Ascending aorta (tissue), 2 donors: ENCODE data around the gene TRRAP. TPM values are rescaled to one million over a fixed set of nuclear protein-coding genes. Genes with fewer than 3 reads are reported as not detected.

Experiments
- DNase-seq, 2 donors: peaks; one replicate each; pipeline ENCODE4 v3.0.0-alpha.2; 2019; ENCODE audit warnings: low spot score in 2 of 2
- H3K27ac ChIP-seq, 2 donors: fragments of 200-600 bp; sonication (generic); one replicate each; pipeline ENCODE4 v1.5.1; 2016 to 2017; ENCODE audit warnings: mild to moderate bottlenecking in 1 of 2
- H3K27me3 ChIP-seq: fragments of 200-600 bp; sonication (generic); one replicate; pipeline ENCODE4 v1.5.1; 2017
- H3K36me3 ChIP-seq, 2 donors: fragments of 200-600 bp; sonication (generic); one replicate each; pipeline ENCODE4 v1.5.1; 2016
- H3K4me1 ChIP-seq, 2 donors: fragments of 200-600 bp; sonication (generic); one replicate each; pipeline ENCODE4 v1.5.1; 2016 to 2017; ENCODE audit warnings: mild to moderate bottlenecking in 1 of 2
- H3K4me3 ChIP-seq, 2 donors: fragments of 200-600 bp; sonication (generic); one replicate each; pipeline ENCODE4 v1.5.1; 2016 to 2017; ENCODE audit warnings: mild to moderate bottlenecking in 1 of 2
- H3K9me3 ChIP-seq, 2 donors: fragments of 200-600 bp; sonication (generic); one replicate each; pipeline ENCODE4 v1.5.1; 2016
- intact Hi-C: fragments of 100-400 bp; cut with DNase I; formaldehyde crosslinking; loops from one replicate; pipeline ENCODE4 v1.15.1; 2023
- total RNA-seq: library from RNA; depleted of rRNA; stranded (reverse); fragments of >200 nt; gene quantifications from one replicate; pipeline ENCODE4 v1.1.0, GENCODE V29; 2016
- TF ChIP-seq, protein P1 (sequence below), 3 experiments: fragments of 200-600 bp in 2 of 3; fragments of 450-650 bp in 1 of 3; sonication (generic) in 2 of 3; IDR thresholded peaks; one replicate each; pipeline ENCODE4 v1.5.1; 2016 to 2019; ENCODE audit warnings: antibody characterized with exemption in 3 of 3, mild to moderate bottlenecking in 1 of 3, moderate library complexity in 1 of 3

Gene TRRAP
- total RNA-seq, 1 donor from 2014 or later: 23.4 TPM

DNA sequence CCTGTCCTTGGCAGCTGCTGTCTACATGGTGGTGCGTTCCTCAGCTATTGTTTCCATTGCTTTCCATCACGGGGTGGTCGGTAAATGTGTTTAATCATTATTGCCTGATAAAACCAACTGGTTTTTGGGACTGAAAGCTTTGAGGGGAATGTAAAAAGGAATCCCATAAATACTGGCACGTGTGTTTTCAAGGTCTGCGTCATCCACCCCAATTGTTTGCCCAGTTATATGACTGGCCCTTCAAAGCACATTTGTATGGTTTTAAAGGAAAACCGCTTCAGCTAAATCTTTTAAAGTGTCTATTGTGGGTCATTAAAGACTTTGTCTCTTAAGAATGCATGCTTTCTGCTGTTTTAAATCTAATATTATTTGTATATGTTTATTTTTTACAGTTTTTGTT, 65.0 kb downstream of the TRRAP start:
- no peak for DNase-seq
- Histone ChIP-seq H3K36me3 (peaks cover 56 to 94% of the 10 kb centered on the region in 2 donors), H3K9me3 (no peaks in the 10 kb centered on the region), H3K27me3 (no peaks in the 10 kb centered on the region), H3K4me3 (no peak overlapping the region), H3K4me1 (no peaks in the 10 kb centered on the region), H3K27ac (no peak overlapping the region)
- TF ChIP-seq, protein P1, sequence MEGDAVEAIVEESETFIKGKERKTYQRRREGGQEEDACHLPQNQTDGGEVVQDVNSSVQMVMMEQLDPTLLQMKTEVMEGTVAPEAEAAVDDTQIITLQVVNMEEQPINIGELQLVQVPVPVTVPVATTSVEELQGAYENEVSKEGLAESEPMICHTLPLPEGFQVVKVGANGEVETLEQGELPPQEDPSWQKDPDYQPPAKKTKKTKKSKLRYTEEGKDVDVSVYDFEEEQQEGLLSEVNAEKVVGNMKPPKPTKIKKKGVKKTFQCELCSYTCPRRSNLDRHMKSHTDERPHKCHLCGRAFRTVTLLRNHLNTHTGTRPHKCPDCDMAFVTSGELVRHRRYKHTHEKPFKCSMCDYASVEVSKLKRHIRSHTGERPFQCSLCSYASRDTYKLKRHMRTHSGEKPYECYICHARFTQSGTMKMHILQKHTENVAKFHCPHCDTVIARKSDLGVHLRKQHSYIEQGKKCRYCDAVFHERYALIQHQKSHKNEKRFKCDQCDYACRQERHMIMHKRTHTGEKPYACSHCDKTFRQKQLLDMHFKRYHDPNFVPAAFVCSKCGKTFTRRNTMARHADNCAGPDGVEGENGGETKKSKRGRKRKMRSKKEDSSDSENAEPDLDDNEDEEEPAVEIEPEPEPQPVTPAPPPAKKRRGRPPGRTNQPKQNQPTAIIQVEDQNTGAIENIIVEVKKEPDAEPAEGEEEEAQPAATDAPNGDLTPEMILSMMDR (IDR thresholded peaks at IDR 0.05): no peak
- intact Hi-C loops: no loop called here

DNA sequence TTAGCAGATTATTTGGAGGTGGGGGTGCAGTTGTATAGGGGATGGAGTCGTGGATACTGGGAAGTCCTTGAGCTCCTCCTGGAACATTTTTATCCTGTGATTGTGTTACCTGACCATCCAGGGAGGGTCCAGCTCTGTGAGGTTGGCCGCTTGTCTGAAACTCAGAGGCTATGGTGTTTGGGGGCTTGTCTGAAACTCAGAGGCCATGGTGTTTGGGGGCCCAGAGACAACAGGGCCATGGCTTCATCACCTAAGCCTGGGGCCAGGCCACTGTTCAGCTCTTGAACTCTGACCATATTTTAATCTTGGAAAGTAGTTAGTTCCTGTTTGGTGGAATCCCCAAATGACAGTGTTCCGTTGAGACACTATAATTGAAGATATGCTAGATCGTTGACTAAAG, 66.1 kb downstream of the TRRAP start:
- intact Hi-C loops: no loop called here
- peak in 1 of 2 donors; percentile 7 for DNase-seq
- peaks cover 64 to 95% of the 10 kb centered on the region in 2 donors for H3K36me3 ChIP-seq
- no peaks in the 10 kb centered on the region for H3K4me1 ChIP-seq
- H3K27me3 ChIP-seq: no peaks in the 10 kb centered on the region
- no peak overlapping the region for H3K27ac ChIP-seq
- no peaks in the 10 kb centered on the region for H3K9me3 ChIP-seq
- no peak overlapping the region for H3K4me3 ChIP-seq
- TF ChIP-seq, protein P1 (IDR thresholded peaks at IDR 0.05): no peak

DNA sequence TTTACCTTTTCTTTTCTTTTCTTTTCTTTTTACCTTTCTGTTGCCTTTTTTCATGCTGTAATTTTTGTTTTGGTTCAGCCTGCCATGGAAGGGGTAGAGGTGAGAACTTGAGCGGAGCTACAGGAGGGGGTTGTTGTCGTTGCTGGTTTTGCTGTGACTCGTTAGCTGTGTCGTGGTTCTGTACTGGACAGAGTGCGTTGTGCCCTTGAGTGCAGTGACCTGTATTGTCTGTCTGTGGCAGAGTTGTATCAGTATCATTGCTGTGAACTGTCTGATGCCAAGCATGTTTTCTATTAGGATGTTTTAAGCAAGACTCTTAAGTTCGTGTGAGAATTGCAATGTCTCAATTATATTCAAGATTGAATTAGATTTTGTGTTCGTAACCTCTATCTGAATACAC, 67.5 kb downstream of the TRRAP start:
- H3K27me3 ChIP-seq: no peaks in the 10 kb centered on the region
- no peak overlapping the region for H3K4me3 ChIP-seq
- no peak for DNase-seq
- peaks cover 74 to 95% of the 10 kb centered on the region in 2 donors for H3K36me3 ChIP-seq
- no peak overlapping the region for H3K27ac ChIP-seq
- H3K9me3 ChIP-seq: no peaks in the 10 kb centered on the region
- TF ChIP-seq, protein P1 (IDR thresholded peaks at IDR 0.05): no peak
- H3K4me1 ChIP-seq: no peaks in the 10 kb centered on the region
- intact Hi-C loops: no loop called here

DNA sequence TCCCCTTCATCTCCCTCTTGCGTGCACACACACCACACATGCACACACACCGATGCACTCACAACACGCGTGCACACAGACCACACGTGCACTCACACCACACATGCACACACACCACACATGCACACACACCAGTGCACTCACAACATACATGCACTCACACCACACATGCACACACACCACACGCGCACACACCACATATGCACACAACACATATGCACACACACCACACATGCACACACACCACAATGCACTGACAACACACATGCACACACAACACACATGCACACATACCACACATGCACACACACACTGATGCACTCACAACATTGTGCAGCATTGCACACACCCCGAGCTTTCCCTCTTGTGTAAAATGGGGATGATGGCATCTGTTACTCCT, 68.1 kb downstream of the TRRAP start:
- TF ChIP-seq, protein P1 (IDR thresholded peaks at IDR 0.05): no peak
- DNase-seq: peak in 1 of 2 donors; percentile 27
- Histone ChIP-seq H3K27me3 (no peaks in the 10 kb centered on the region), H3K27ac (no peak overlapping the region), H3K9me3 (no peaks in the 10 kb centered on the region), H3K36me3 (peaks cover 73 to 95% of the 10 kb centered on the region in 2 donors), H3K4me3 (no peak overlapping the region), H3K4me1 (no peaks in the 10 kb centered on the region)
- intact Hi-C loops: no loop called here

- H3K4me3 ChIP-seq: no peak overlapping the region
- no peaks in the 10 kb centered on the region for H3K4me1 ChIP-seq
- H3K9me3 ChIP-seq: no peaks in the 10 kb centered on the region
- H3K36me3 ChIP-seq: peaks cover 75 to 94% of the 10 kb centered on the region in 2 donors
- intact Hi-C loops: no loop called here
- DNase-seq: peak in 1 of 2 donors; percentile 43
- no peaks in the 10 kb centered on the region for H3K27me3 ChIP-seq
- no peak overlapping the region for H3K27ac ChIP-seq
- TF ChIP-seq, protein P1 (IDR thresholded peaks at IDR 0.05): no peak
Observed at GRCh38 chr7:98949336-98950044, 71.2 kb downstream of the TRRAP start.
